ENCODE results near the gene PLEKHH1. TPM values are rescaled to one million over a fixed set of nuclear protein-coding genes. Genes with fewer than 3 reads are reported as not detected.

PLEKHH1 gene
- 10 to 100 TPM; 30.4 to 85.5 (median 55.2) TPM for polyA plus RNA-seq (ENCODE audit: insufficient read length in 4 of 4)

- DNase-seq (ENCODE audit: low read depth in 4 of 4, low spot score in 2 of 4) = peak in 1 of 4 donors; percentile 60
Measured at GRCh38 chr14:67532998-67533753, at the start of gene PLEKHH1. TSS of gene PLEKHH1 (plus strand) at chr14:67533290. CDS start at chr14:67541868, 8,578 bp downstream.

DNA sequence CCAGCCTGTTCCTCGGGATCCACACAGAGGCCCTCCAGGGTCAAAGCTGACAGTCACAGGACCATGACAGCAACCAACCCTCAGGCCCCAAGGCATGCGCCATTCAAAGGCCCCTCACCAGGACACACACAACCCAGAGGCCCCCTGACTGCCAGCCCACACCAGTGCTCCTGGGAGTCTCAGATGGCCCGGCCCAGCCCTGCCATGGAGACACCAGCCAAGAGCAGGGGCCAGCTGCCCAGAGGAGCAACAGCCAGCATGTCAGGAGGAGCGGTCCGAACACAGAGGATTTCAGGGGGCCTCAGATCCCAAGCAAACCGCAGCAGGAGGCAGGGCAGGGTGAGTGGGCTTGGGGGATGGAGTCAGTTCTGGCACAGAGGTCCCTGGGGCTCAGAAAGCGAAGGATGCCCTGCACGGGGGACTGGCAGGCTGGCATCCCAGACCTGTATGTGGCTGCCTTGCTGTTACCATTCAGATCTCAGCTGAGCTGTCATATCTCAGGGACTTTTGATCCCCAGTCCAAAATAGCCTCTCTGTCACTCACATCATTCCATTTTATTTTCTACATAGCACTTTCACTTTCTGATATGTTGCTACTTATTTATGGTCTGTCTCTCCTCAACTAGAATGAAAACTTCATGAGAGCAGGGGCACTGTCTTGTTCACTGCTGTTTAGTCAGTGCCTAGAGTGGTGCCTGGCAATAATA is 49.4 kb upstream of the PLEKHH1 start:
- no peak for DNase-seq (ENCODE audit: low read depth in 4 of 4, low spot score in 2 of 4)

- no peak for DNase-seq (ENCODE audit: low read depth in 4 of 4, low spot score in 2 of 4)
Measured at GRCh38 chr14:67485501-67486095, 47.5 kb upstream of the PLEKHH1 start.

GRCh38 chr14:67486890-67487289 is 46.2 kb upstream of the PLEKHH1 start:
- no peak for DNase-seq (ENCODE audit: low read depth in 4 of 4, low spot score in 2 of 4)

DNA sequence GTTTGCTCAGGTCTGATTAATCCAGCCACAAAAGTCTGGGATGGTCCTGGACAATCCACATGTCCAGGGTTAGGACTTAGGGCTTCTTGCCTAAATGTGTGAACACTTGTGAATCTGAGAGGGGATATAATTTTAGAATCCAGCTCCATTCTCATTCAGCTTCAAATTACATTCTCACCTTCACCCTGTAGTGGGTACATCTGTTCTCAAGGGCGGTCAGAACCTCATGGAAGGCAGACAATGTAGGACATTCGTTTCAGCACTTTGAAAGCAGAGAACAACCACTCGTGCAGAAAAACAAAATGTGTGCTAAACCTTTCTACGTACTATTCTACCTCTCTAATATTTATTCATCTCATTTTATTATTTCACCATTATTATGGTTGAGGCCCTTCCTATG is 45.8 kb upstream of the PLEKHH1 start:
- no peak for DNase-seq (ENCODE audit: low read depth in 4 of 4, low spot score in 2 of 4)

- no peak for DNase-seq (ENCODE audit: low read depth in 4 of 4, low spot score in 2 of 4)
Measured at GRCh38 chr14:67487937-67488893, 44.9 kb upstream of the PLEKHH1 start, which contains the start of gene TMEM229B. TSS of gene TMEM229B (minus strand) at chr14:67488721. CDS start at chr14:67473923, 14,798 bp downstream.

DNA sequence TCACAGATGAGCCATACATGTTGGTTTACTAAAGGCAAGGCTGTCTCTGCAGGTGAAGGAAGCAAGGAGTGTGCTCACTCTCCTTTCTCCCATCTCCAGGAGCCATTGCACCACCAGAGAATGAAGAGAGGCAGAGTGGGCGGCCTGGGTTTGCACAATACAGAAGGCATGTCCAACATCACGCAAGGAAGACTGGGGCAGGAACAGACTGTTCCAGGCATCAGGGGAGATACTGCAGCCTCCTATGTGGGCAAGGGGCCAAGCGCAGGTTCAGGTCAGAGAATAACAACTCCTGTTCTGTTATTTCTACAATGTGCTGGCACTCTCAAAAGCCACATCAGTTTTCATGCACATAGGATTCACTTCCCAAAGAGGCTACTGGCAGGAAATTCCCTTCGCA is 42.9 kb upstream of the PLEKHH1 start:
- DNase-seq (ENCODE audit: low read depth in 4 of 4, low spot score in 2 of 4) = no peak

DNA sequence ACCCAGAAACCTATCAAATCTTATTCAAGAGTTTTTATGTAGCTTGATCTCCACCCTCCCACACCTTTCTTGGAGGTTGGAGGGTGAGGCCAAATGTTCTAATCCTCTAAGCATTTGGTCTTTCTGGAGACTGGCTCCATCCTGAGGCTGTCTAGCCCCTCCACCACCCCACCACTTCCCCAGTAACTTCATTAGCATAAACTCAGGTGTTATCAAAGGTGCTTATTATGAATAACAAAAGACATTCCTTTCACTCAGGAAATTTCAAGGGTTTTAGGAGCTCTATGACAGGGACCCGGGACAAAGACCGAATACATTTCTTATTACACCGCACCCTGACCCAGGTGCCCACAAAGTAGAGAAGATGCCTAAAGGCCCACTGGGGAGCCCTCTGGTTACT is 41.8 kb upstream of the PLEKHH1 start:
- no peak for DNase-seq (ENCODE audit: low read depth in 4 of 4, low spot score in 2 of 4)

GRCh38 chr14:67491741-67492507 is 41.2 kb upstream of the PLEKHH1 start:
- DNase-seq (ENCODE audit: low read depth in 4 of 4, low spot score in 2 of 4) = no peak

GRCh38 chr14:67492538-67492937 is 40.6 kb upstream of the PLEKHH1 start:
- DNase-seq (ENCODE audit: low read depth in 4 of 4, low spot score in 2 of 4) = no peak

DNA sequence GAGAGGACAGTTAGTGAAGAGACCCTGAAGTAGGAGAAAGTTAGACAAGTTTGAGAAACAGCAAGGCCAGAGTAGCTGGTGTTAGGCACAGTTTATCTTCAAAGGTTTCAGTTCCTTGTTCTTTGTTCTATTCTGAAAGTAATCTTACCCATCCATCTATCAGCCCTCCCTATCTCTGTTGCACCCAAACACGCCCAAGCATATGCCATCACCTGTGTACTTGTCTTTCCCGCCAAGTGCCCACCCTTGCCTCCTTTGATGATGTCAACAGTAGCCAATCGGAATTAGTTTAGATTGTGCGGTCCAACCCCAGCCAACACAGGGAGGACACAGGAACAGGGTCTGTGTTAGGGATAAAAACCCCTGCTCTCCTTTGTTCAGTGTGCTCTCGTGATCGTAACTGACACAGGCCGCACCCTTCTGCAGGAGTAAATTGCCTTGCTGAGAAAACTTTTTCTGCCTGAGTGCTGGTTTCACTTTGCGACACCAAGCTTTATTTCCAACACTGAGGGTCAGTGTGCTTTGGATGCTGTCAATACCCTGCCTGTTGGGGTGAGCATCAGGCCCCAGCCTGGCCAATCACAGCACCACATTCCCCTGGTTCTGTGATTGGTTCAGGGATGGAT is 39.9 kb upstream of the PLEKHH1 start:
- DNase-seq (ENCODE audit: low read depth in 4 of 4, low spot score in 2 of 4) = no peak

DNA sequence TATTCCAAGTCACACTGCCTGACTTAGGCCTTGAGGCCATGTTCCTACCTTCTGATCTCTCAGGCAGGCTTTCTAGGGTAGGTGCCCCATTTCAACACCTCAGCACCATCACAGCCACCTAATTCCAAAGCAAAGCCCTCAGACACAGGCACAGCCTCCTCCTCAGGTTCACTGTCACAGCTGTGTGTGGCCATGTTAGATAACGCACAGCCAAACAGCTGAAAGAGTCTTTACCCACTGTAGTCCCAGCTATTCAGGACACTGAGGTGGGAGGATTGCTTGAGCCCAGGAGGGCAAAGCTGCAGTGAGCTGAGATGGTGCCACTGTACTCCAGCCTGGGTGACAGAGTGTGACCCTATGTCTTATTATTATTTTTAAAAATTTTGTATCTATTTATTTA is 37.3 kb upstream of the PLEKHH1 start:
- no peak for DNase-seq (ENCODE audit: low read depth in 4 of 4, low spot score in 2 of 4)

GRCh38 chr14:67497216-67497615 is 35.9 kb upstream of the PLEKHH1 start:
- no peak for DNase-seq (ENCODE audit: low read depth in 4 of 4, low spot score in 2 of 4)

GRCh38 chr14:67497716-67498115 is 35.4 kb upstream of the PLEKHH1 start:
- no peak for DNase-seq (ENCODE audit: low read depth in 4 of 4, low spot score in 2 of 4)

- DNase-seq (ENCODE audit: low read depth in 4 of 4, low spot score in 2 of 4) = no peak
Measured at GRCh38 chr14:67500981-67501380, 32.1 kb upstream of the PLEKHH1 start.

- DNase-seq (ENCODE audit: low read depth in 4 of 4, low spot score in 2 of 4) = no peak
Measured at GRCh38 chr14:67501670-67502069, 31.4 kb upstream of the PLEKHH1 start.

GRCh38 chr14:67502867-67503266 is 30.2 kb upstream of the PLEKHH1 start:
- DNase-seq (ENCODE audit: low read depth in 4 of 4, low spot score in 2 of 4) = no peak

GRCh38 chr14:67503331-67503730 is 29.8 kb upstream of the PLEKHH1 start:
- no peak for DNase-seq (ENCODE audit: low read depth in 4 of 4, low spot score in 2 of 4)

- no peak for DNase-seq (ENCODE audit: low read depth in 4 of 4, low spot score in 2 of 4)
Measured at GRCh38 chr14:67505254-67505653, 27.8 kb upstream of the PLEKHH1 start.
